Renal pelvis (tissue), 4 donors: ENCODE results near the gene SLC45A1. TPM values are rescaled to one million over a fixed set of nuclear protein-coding genes. Genes with fewer than 3 reads are reported as not detected.
"Not testable (repeated sequence)": the region's sequence is repeated elsewhere in the genome, so short reads cannot be mapped to it uniquely, and the experiment has no call there.

Source experiments
- DNase-seq: peaks from one replicate; pipeline ENCODE4 v3.0.0-alpha.2; 2013
- polyA plus RNA-seq, 3 donors: library from polyadenylated mRNA; unstranded; fragments of 120-200 nt; gene quantifications; one replicate each; pipeline ENCODE4 v1.2.1, GENCODE V29; 2013; ENCODE audit not compliant: insufficient read length in 3 of 3

The SLC45A1 gene
- polyA plus RNA-seq, 3 donors = 4.0 to 4.3 (median 4.0) TPM

GRCh38 chr1:8367571-8368194, 49.8 kb downstream of the SLC45A1 start:
- no peak for DNase-seq

GRCh38 chr1:8368956-8369639, 51.2 kb downstream of the SLC45A1 start:
- DNase-seq = no peak

GRCh38 chr1:8370046-8370881, 52.4 kb downstream of the SLC45A1 start:
- no peak for DNase-seq

- no peak for DNase-seq
Observed at GRCh38 chr1:8370905-8371315, 53.0 kb downstream of the SLC45A1 start.

- no peak for DNase-seq
Observed at GRCh38 chr1:8371372-8371991, 53.6 kb downstream of the SLC45A1 start.

GRCh38 chr1:8373125-8373524, 55.2 kb downstream of the SLC45A1 start:
- DNase-seq = no peak

GRCh38 chr1:8373581-8374241, 55.8 kb downstream of the SLC45A1 start:
- DNase-seq = peak; percentile 53

- DNase-seq = no peak
Observed at GRCh38 chr1:8374356-8374755, 56.4 kb downstream of the SLC45A1 start.

- no peak for DNase-seq
Observed at GRCh38 chr1:8374812-8375211, 56.9 kb downstream of the SLC45A1 start.

GRCh38 chr1:8376358-8376840, 58.5 kb downstream of the SLC45A1 start:
- no peak for DNase-seq

GRCh38 chr1:8377271-8377981, 59.5 kb downstream of the SLC45A1 start:
- DNase-seq = no peak

- no peak for DNase-seq
Observed at GRCh38 chr1:8378178-8378577, 60.3 kb downstream of the SLC45A1 start.

- DNase-seq = no peak
Observed at GRCh38 chr1:8378981-8379470, 61.1 kb downstream of the SLC45A1 start.

- DNase-seq = no peak
Observed at GRCh38 chr1:8379513-8380186, 61.7 kb downstream of the SLC45A1 start.

- not testable (repeated sequence) for DNase-seq
Observed at GRCh38 chr1:8380310-8380709, 62.4 kb downstream of the SLC45A1 start.

GRCh38 chr1:8381618-8382017, 63.7 kb downstream of the SLC45A1 start:
- no peak for DNase-seq

- DNase-seq = no peak
Observed at GRCh38 chr1:8382051-8382505, 64.2 kb downstream of the SLC45A1 start.

GRCh38 chr1:8382608-8383505, 64.9 kb downstream of the SLC45A1 start:
- DNase-seq = no peak

- no peak for DNase-seq
Observed at GRCh38 chr1:8384088-8384487, 66.2 kb downstream of the SLC45A1 start.
